ENCODE results near the gene APP.

DNA sequence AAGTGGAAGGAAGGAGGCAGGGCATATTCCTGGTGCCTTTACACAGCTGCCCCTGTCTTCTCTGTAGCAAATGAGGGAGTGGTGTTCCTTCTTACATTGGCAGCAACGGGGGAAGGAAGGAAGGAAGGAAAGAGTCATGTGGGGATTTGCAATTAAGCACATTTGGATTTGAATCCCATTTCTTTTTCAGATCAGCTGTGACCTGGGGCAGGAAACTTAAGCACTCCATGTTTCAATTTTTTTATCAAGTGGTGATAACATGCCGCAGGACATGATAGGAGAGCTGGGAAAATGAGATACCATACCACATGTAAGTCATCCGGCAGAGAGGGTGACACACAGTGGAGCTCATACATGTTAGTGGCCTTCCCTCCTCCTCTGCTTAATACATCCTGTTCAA lies 186.8 kb downstream of the APP start:
- TF ChIP-seq, protein P1, sequence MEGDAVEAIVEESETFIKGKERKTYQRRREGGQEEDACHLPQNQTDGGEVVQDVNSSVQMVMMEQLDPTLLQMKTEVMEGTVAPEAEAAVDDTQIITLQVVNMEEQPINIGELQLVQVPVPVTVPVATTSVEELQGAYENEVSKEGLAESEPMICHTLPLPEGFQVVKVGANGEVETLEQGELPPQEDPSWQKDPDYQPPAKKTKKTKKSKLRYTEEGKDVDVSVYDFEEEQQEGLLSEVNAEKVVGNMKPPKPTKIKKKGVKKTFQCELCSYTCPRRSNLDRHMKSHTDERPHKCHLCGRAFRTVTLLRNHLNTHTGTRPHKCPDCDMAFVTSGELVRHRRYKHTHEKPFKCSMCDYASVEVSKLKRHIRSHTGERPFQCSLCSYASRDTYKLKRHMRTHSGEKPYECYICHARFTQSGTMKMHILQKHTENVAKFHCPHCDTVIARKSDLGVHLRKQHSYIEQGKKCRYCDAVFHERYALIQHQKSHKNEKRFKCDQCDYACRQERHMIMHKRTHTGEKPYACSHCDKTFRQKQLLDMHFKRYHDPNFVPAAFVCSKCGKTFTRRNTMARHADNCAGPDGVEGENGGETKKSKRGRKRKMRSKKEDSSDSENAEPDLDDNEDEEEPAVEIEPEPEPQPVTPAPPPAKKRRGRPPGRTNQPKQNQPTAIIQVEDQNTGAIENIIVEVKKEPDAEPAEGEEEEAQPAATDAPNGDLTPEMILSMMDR (conservative IDR thresholded peaks at IDR 0.05; ENCODE audit: low read length): no peak
- no peak for TF ChIP-seq EZH2phosphoT487 (IDR thresholded peaks at IDR 0.05; ENCODE audit: borderline replicate concordance, low read depth, low read length)
